ENCODE data around the gene RALA. TPM values are rescaled to one million over a fixed set of nuclear protein-coding genes. Genes with fewer than 3 reads are reported as not detected.

RALA gene
- total and polyA plus RNA-seq, 4 donors, result 5.7 to 18.8 (median 9.2) TPM

DNA sequence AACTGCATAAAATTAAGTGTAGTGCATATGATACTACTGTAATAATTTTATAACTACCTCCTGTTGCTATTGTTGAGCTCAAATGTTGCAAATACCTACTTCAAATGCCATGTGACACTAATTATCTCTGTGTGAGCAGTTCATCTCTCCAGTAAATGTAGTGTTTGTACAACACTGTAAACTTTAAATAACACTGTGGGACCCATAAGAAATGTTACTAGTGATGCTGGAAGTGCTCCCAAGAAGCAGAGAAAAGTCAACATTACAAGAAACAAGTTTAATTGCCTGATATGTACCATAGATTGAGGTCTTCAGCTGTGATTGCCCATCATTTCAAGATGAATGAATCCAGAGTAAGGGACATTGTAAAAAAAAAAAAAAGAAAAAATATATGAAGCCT lies 39.9 kb downstream of the RALA start:
- Histone ChIP-seq H3K4me3 (ENCODE audit: low read depth in 1 of 3, low read length in 3 of 3) (no peak overlapping the region), H3K36me3 (ENCODE audit: control insufficient read depth in 4 of 4, insufficient read depth in 3 of 4, low read depth in 1 of 4, low read length in 3 of 4) (no peaks in the 10 kb centered on the region), H3K27ac (ENCODE audit: low read depth in 1 of 2, low read length in 2 of 2) (no peak overlapping the region), H3K4me1 (ENCODE audit: control insufficient read depth in 4 of 4, insufficient read depth in 4 of 4, low read length in 3 of 4) (no peaks in the 10 kb centered on the region), H3K9ac (ENCODE audit: low read depth in 1 of 2, low read length in 2 of 2) (no peak overlapping the region), H3K9me3 (ENCODE audit: control insufficient read depth in 4 of 4, low read length in 3 of 4) (no peaks in the 10 kb centered on the region), H3K27me3 (ENCODE audit: control insufficient read depth in 4 of 4, insufficient read depth in 4 of 4, low read length in 3 of 4) (no peaks in the 10 kb centered on the region)
- no peak for DNase-seq (ENCODE audit: low spot score)
- TF ChIP-seq TAF1 (conservative IDR thresholded peaks at IDR 0.05) (no peak), JUND (IDR thresholded peaks at IDR 0.05) (no peak), RXRA (IDR thresholded peaks at IDR 0.05) (no peak), NR2F2 (IDR thresholded peaks at IDR 0.05) (no peak), HNF4A (conservative IDR thresholded peaks at IDR 0.05) (no peak), HNF4G (IDR thresholded peaks at IDR 0.05) (no peak)
- TF ChIP-seq, protein P1, sequence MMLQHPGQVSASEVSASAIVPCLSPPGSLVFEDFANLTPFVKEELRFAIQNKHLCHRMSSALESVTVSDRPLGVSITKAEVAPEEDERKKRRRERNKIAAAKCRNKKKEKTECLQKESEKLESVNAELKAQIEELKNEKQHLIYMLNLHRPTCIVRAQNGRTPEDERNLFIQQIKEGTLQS (IDR thresholded peaks at IDR 0.05), result no peak
- TF ChIP-seq, protein P2, sequence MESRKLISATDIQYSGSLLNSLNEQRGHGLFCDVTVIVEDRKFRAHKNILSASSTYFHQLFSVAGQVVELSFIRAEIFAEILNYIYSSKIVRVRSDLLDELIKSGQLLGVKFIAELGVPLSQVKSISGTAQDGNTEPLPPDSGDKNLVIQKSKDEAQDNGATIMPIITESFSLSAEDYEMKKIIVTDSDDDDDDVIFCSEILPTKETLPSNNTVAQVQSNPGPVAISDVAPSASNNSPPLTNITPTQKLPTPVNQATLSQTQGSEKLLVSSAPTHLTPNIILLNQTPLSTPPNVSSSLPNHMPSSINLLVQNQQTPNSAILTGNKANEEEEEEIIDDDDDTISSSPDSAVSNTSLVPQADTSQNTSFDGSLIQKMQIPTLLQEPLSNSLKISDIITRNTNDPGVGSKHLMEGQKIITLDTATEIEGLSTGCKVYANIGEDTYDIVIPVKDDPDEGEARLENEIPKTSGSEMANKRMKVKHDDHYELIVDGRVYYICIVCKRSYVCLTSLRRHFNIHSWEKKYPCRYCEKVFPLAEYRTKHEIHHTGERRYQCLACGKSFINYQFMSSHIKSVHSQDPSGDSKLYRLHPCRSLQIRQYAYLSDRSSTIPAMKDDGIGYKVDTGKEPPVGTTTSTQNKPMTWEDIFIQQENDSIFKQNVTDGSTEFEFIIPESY (IDR thresholded peaks at IDR 0.05), result no peak
- TF ChIP-seq, protein P3, sequence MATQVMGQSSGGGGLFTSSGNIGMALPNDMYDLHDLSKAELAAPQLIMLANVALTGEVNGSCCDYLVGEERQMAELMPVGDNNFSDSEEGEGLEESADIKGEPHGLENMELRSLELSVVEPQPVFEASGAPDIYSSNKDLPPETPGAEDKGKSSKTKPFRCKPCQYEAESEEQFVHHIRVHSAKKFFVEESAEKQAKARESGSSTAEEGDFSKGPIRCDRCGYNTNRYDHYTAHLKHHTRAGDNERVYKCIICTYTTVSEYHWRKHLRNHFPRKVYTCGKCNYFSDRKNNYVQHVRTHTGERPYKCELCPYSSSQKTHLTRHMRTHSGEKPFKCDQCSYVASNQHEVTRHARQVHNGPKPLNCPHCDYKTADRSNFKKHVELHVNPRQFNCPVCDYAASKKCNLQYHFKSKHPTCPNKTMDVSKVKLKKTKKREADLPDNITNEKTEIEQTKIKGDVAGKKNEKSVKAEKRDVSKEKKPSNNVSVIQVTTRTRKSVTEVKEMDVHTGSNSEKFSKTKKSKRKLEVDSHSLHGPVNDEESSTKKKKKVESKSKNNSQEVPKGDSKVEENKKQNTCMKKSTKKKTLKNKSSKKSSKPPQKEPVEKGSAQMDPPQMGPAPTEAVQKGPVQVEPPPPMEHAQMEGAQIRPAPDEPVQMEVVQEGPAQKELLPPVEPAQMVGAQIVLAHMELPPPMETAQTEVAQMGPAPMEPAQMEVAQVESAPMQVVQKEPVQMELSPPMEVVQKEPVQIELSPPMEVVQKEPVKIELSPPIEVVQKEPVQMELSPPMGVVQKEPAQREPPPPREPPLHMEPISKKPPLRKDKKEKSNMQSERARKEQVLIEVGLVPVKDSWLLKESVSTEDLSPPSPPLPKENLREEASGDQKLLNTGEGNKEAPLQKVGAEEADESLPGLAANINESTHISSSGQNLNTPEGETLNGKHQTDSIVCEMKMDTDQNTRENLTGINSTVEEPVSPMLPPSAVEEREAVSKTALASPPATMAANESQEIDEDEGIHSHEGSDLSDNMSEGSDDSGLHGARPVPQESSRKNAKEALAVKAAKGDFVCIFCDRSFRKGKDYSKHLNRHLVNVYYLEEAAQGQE (IDR thresholded peaks at IDR 0.05), result no peak

DNA sequence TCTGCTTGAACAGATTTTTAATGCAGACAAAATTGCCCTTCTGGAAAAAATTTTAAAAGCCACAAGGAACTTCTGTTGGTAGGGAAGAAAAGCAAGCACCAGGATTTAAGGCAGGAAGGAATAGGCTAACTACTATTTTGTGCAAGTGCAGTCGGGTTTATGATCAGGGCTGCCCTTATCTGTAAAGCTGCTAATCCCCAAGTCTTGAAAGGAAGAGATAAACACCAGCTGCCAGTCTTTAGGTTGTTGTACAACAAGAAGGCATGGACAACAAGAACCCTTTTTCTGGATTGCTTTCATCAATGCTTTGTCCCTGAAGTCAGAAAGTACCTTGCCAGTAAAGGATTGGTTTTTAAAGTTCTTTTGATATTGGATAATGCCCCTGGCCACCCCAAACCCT lies 40.7 kb downstream of the RALA start:
- WGBS, result 67% methylated on average over 1 of the region's 1 CpG
- TF ChIP-seq EGR1 (IDR thresholded peaks at IDR 0.05; ENCODE audit: low read depth in 2 of 2), result no peak
- Histone ChIP-seq H3K9me3 (ENCODE audit: control insufficient read depth in 4 of 4, low read length in 3 of 4) (no peaks in the 10 kb centered on the region), H3K27ac (ENCODE audit: low read depth in 1 of 2, low read length in 2 of 2) (no peak overlapping the region), H3K4me3 (ENCODE audit: low read depth in 1 of 3, low read length in 3 of 3) (no peak overlapping the region), H3K4me1 (ENCODE audit: control insufficient read depth in 4 of 4, insufficient read depth in 4 of 4, low read length in 3 of 4) (no peaks in the 10 kb centered on the region), H3K27me3 (ENCODE audit: control insufficient read depth in 4 of 4, insufficient read depth in 4 of 4, low read length in 3 of 4) (no peaks in the 10 kb centered on the region), H3K36me3 (ENCODE audit: control insufficient read depth in 4 of 4, insufficient read depth in 3 of 4, low read depth in 1 of 4, low read length in 3 of 4) (peaks cover 0 to 2% (median 0%) of the 10 kb centered on the region in 4 donors), H3K9ac (ENCODE audit: low read depth in 1 of 2, low read length in 2 of 2) (no peak overlapping the region)
- DNase-seq (ENCODE audit: low spot score), result no peak

DNA sequence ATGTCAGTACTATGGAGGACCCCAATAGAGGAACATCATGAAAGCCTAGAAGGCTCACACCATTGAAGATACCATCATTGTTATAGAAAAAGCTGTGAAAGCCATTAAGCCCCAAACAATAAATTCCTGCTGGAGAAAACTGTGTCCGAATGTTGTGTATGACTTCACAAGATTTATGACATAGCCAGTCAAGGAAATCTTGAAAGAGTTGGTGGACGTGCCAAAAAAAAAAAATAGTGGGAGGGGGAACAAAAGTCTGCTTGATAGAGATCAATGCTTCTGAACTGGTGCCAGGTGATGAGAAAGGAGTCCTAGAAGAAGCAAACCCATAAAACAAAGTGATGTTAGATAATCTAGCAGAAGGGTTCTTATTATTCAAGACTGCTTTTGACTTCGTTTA lies 41.2 kb downstream of the RALA start:
- 96% methylated on average over 3 of the region's 3 CpGs for WGBS
- Histone ChIP-seq H3K27ac (ENCODE audit: low read depth in 1 of 2, low read length in 2 of 2) (no peak overlapping the region), H3K4me1 (ENCODE audit: control insufficient read depth in 4 of 4, insufficient read depth in 4 of 4, low read length in 3 of 4) (no peaks in the 10 kb centered on the region), H3K9ac (ENCODE audit: low read depth in 1 of 2, low read length in 2 of 2) (no peak overlapping the region), H3K27me3 (ENCODE audit: control insufficient read depth in 4 of 4, insufficient read depth in 4 of 4, low read length in 3 of 4) (no peaks in the 10 kb centered on the region), H3K9me3 (ENCODE audit: control insufficient read depth in 4 of 4, low read length in 3 of 4) (no peaks in the 10 kb centered on the region), H3K36me3 (ENCODE audit: control insufficient read depth in 4 of 4, insufficient read depth in 3 of 4, low read depth in 1 of 4, low read length in 3 of 4) (peaks cover 0 to 2% (median 0%) of the 10 kb centered on the region in 4 donors), H3K4me3 (ENCODE audit: low read depth in 1 of 3, low read length in 3 of 3) (no peak overlapping the region)
- no peak for DNase-seq (ENCODE audit: low spot score)
- TF ChIP-seq, protein P4, sequence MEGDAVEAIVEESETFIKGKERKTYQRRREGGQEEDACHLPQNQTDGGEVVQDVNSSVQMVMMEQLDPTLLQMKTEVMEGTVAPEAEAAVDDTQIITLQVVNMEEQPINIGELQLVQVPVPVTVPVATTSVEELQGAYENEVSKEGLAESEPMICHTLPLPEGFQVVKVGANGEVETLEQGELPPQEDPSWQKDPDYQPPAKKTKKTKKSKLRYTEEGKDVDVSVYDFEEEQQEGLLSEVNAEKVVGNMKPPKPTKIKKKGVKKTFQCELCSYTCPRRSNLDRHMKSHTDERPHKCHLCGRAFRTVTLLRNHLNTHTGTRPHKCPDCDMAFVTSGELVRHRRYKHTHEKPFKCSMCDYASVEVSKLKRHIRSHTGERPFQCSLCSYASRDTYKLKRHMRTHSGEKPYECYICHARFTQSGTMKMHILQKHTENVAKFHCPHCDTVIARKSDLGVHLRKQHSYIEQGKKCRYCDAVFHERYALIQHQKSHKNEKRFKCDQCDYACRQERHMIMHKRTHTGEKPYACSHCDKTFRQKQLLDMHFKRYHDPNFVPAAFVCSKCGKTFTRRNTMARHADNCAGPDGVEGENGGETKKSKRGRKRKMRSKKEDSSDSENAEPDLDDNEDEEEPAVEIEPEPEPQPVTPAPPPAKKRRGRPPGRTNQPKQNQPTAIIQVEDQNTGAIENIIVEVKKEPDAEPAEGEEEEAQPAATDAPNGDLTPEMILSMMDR (IDR thresholded peaks at IDR 0.05; ENCODE audit: low read depth, low read length, missing input control), result no peak
- no peak for TF ChIP-seq HNF4A (conservative IDR thresholded peaks at IDR 0.05)

All from liver (tissue), 9 donors.